ENCODE data around the gene AAMDC. TPM values are rescaled to one million over a fixed set of nuclear protein-coding genes. Genes with fewer than 3 reads are reported as not detected.
"Not testable (repeated sequence)": the region's sequence is repeated elsewhere in the genome, so short reads cannot be mapped to it uniquely, and the experiment has no call there.

Gene AAMDC
- total RNA-seq, 4 donors from 2014 or later: 23.3 to 67.7 (median 26.5) TPM

- intact Hi-C loops (cut with DNase I; ENCODE audit: low total_unique reads): no loop called here
- TF ChIP-seq CTCF (IDR thresholded peaks at IDR 0.05): no peak
- no peak for TF ChIP-seq POLR2A (IDR thresholded peaks at IDR 0.05)
- no peak for DNase-seq (ENCODE audit: low spot score in 2 of 2)
- 61 to 83% methylated on average over 1 of the region's 1 CpG for WGBS, 2 donors
- H3K4me3 ChIP-seq (ENCODE audit: low read depth, poor library complexity, severe bottlenecking): no peak overlapping the region
These were observed 30.6 kb downstream of the AAMDC start for GRCh38 chr11:77851503-77851902.

GRCh38 chr11:77854838-77855237 is 33.9 kb downstream of the AAMDC start:
- TF ChIP-seq POLR2A (IDR thresholded peaks at IDR 0.05) (no peak), CTCF (IDR thresholded peaks at IDR 0.05) (no peak)
- DNase-seq (ENCODE audit: low spot score in 2 of 2): no peak
- WGBS, 2 donors: 93 to 95% methylated on average over 1 to 2 of the region's 2 CpGs
- intact Hi-C loops (cut with DNase I; ENCODE audit: low total_unique reads): no loop called here
- H3K4me3 ChIP-seq (ENCODE audit: low read depth, poor library complexity, severe bottlenecking): no peak overlapping the region

GRCh38 chr11:77857906-77858457 is 37.0 kb downstream of the AAMDC start:
- DNase-seq (ENCODE audit: low spot score in 2 of 2); intact Hi-C loops (cut with DNase I; ENCODE audit: low total_unique reads); H3K4me3 ChIP-seq (ENCODE audit: low read depth, poor library complexity, severe bottlenecking): not testable (repeated sequence)
- WGBS, 2 donors: 93 to 95% methylated on average over 10 of the region's 10 CpGs

GRCh38 chr11:77861444-77861843 is 40.5 kb downstream of the AAMDC start:
- H3K4me3 ChIP-seq (ENCODE audit: low read depth, poor library complexity, severe bottlenecking); DNase-seq (ENCODE audit: low spot score in 2 of 2); intact Hi-C loops (cut with DNase I; ENCODE audit: low total_unique reads): not testable (repeated sequence)
- WGBS, 2 donors: 93 to 96% methylated on average over 10 of the region's 10 CpGs

GRCh38 chr11:77865805-77866204 is 44.9 kb downstream of the AAMDC start:
- WGBS, 2 donors: 58 to 66% methylated on average over 1 of the region's 1 CpG
- intact Hi-C loops (cut with DNase I; ENCODE audit: low total_unique reads): no loop called here
- DNase-seq (ENCODE audit: low spot score in 2 of 2): no peak
- TF ChIP-seq POLR2A (IDR thresholded peaks at IDR 0.05): no peak
- TF ChIP-seq CTCF (IDR thresholded peaks at IDR 0.05): no peak
- no peak overlapping the region for H3K4me3 ChIP-seq (ENCODE audit: low read depth, poor library complexity, severe bottlenecking)

- no peak overlapping the region for H3K4me3 ChIP-seq (ENCODE audit: low read depth, poor library complexity, severe bottlenecking)
- intact Hi-C loops (cut with DNase I; ENCODE audit: low total_unique reads): no loop called here
- no peak for TF ChIP-seq POLR2A (IDR thresholded peaks at IDR 0.05)
- no peak for DNase-seq (ENCODE audit: low spot score in 2 of 2)
- WGBS, 2 donors: 88% methylated on average over 1 of the region's 1 CpG
These were observed 45.4 kb downstream of the AAMDC start for GRCh38 chr11:77866336-77866735.

- H3K4me3 ChIP-seq (ENCODE audit: low read depth, poor library complexity, severe bottlenecking): no peak overlapping the region
- intact Hi-C loops (cut with DNase I; ENCODE audit: low total_unique reads): no loop called here
- TF ChIP-seq CTCF (IDR thresholded peaks at IDR 0.05) (no peak), POLR2A (IDR thresholded peaks at IDR 0.05) (no peak)
- WGBS, 2 donors: 93 to 94% methylated on average over 4 of the region's 4 CpGs
- DNase-seq (ENCODE audit: low spot score in 2 of 2): no peak
These were observed 47.8 kb downstream of the AAMDC start for GRCh38 chr11:77868744-77869143.
